Measurements from ENCODE around the gene LRRC8D.

- TF ChIP-seq YY1 (IDR thresholded peaks at IDR 0.05; ENCODE audit: insufficient read depth, insufficient read length) = no peak
- no peak for TF ChIP-seq SUZ12 (IDR thresholded peaks at IDR 0.05; ENCODE audit: extremely low read depth, insufficient read depth, insufficient read length)
- no peak for TF ChIP-seq ZNF274 (IDR thresholded peaks at IDR 0.05; ENCODE audit: low read depth, low read length)
Measured at GRCh38 chr1:89939059-89939570, 118.3 kb downstream of the LRRC8D start.
